ENCODE results near the gene CIDEB.

DNA sequence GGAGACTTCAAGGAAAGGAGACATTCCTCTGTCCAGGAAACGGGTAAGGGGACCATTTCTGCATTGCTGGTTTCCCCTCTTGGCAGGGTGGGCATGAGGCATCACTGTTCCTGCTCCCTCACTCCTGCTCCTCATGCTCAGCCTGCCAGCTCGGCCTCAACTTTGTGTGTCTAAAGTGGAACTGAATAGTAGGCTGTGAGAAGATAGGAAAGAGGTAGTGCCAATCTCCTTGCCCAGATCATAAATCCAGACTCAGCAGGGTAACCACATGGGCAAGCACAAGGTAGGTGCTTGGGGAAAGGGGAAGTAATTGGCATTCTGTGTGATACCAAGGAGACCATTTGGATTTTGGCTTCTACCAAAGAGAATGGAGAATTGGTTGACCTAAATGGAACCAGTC is 6.1 kb upstream of the CIDEB start:
- TF ChIP-seq, protein P1, sequence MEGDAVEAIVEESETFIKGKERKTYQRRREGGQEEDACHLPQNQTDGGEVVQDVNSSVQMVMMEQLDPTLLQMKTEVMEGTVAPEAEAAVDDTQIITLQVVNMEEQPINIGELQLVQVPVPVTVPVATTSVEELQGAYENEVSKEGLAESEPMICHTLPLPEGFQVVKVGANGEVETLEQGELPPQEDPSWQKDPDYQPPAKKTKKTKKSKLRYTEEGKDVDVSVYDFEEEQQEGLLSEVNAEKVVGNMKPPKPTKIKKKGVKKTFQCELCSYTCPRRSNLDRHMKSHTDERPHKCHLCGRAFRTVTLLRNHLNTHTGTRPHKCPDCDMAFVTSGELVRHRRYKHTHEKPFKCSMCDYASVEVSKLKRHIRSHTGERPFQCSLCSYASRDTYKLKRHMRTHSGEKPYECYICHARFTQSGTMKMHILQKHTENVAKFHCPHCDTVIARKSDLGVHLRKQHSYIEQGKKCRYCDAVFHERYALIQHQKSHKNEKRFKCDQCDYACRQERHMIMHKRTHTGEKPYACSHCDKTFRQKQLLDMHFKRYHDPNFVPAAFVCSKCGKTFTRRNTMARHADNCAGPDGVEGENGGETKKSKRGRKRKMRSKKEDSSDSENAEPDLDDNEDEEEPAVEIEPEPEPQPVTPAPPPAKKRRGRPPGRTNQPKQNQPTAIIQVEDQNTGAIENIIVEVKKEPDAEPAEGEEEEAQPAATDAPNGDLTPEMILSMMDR (IDR thresholded peaks at IDR 0.05): no peak
- no peak for TF ChIP-seq EZH2 (IDR thresholded peaks at IDR 0.05; ENCODE audit: borderline replicate concordance, insufficient read depth, low read depth, low read length, poor library complexity, severe bottlenecking)

All from B cell (primary cell).